Stomach (tissue), 4 donors: ENCODE results near the gene ELAVL2.

ENCODE experiments used
- EP300 ChIP-seq: sonication (generic); formaldehyde crosslinking; IDR thresholded peaks from one replicate; pipeline ENCODE4 v1.6.1; 2017; ENCODE audit warnings: antibody characterized with exemption
- POLR2A ChIP-seq, 4 donors: fragments of 450-650 bp; IDR thresholded peaks; one replicate each; pipeline ENCODE4 v1.6.1; 2016; ENCODE audit warnings: antibody characterized with exemption in 4 of 4, control low read depth in 2 of 4, mild to moderate bottlenecking in 1 of 4, moderate library complexity in 1 of 4
- TF ChIP-seq, protein P1 (sequence below), 7 experiments: fragments of 450-650 bp in 4 of 7; fragments of 200-600 bp in 3 of 7; sonication (generic) in 3 of 7; IDR thresholded peaks; one replicate each; pipeline ENCODE4 v1.5.1; 2016 to 2019; ENCODE audit warnings: antibody characterized with exemption in 7 of 7, control low read depth in 2 of 7, mild to moderate bottlenecking in 1 of 7

DNA sequence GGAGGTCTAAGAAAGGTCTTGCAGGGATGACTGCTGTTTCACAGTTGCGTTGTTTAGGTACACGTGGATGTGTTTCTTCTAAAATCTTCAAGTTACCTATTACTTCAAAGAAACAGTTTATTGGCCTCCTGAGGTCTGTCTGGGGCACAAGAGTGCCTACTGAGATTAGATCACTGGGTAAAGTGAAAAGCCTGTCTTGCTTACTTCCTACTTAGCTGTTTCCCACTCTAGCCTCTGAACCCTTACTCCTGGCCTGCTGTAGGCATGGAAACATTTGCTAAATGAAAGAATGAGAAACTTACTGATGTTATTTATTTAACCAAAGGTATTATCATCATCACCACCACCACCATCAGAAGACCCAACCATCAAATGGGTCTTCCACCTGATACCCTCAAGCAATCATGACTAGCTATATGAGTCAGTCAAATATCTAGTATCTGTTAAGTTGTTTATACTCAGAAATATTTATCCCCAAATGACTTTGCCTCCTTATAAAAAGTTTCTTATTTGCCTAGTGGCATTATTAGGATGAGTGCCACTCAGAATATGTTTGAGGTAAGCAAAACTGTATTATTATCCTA lies 92.5 kb downstream of the ELAVL2 start:
- TF ChIP-seq, protein P1, sequence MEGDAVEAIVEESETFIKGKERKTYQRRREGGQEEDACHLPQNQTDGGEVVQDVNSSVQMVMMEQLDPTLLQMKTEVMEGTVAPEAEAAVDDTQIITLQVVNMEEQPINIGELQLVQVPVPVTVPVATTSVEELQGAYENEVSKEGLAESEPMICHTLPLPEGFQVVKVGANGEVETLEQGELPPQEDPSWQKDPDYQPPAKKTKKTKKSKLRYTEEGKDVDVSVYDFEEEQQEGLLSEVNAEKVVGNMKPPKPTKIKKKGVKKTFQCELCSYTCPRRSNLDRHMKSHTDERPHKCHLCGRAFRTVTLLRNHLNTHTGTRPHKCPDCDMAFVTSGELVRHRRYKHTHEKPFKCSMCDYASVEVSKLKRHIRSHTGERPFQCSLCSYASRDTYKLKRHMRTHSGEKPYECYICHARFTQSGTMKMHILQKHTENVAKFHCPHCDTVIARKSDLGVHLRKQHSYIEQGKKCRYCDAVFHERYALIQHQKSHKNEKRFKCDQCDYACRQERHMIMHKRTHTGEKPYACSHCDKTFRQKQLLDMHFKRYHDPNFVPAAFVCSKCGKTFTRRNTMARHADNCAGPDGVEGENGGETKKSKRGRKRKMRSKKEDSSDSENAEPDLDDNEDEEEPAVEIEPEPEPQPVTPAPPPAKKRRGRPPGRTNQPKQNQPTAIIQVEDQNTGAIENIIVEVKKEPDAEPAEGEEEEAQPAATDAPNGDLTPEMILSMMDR (IDR thresholded peaks at IDR 0.05): no peak
- no peak for TF ChIP-seq EP300
- TF ChIP-seq POLR2A (IDR thresholded peaks at IDR 0.05): no peak
